Measurements from ENCODE around the gene FAM124A.
A peak's percentile ranks its signal among the peaks of the same experiment; 100 is the strongest.
"Not testable (repeated sequence)": the region's sequence is repeated elsewhere in the genome, so short reads cannot be mapped to it uniquely, and the experiment has no call there.

The FAM124A gene

DNA sequence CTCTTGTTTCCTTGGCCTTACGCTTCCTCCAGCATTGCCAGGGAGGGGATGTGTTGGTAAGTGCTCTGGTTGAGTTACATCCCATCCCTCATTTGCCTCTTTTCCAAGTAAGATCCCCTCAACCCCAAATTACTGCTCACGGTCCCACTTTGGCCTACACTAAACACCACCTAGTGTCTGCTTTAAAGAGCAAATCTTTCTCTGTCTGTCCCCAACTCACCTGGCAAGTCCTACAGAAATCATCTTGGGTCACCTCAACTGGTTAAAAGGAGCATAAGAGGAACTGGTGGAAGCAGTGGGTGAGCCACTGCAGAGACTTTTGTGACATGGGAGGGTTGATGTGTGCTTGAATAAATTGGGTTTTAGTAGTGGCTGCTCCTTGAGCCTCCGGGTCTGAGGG is 62.1 kb downstream of the FAM124A start:
- no peaks in the 10 kb centered on the region for H3K79me2 ChIP-seq
- H2AFZ ChIP-seq: no peak overlapping the region
- no peak for TF ChIP-seq CTCF (IDR thresholded peaks at IDR 0.05)
- H3K27me3 ChIP-seq (ENCODE audit: control insufficient read depth, insufficient read depth, low read length): no peaks in the 10 kb centered on the region
- H3K4me1 ChIP-seq: no peaks in the 10 kb centered on the region
- H3K9ac ChIP-seq: no peak overlapping the region
- H3K36me3 ChIP-seq (ENCODE audit: control insufficient read depth, insufficient read depth, low read length): no peaks in the 10 kb centered on the region
- H3K4me3 ChIP-seq (ENCODE audit: low read depth, low read length): no peak overlapping the region
- H3K4me2 ChIP-seq (ENCODE audit: low read length): no peak overlapping the region
- H3K27ac ChIP-seq: no peak overlapping the region
- no peaks in the 10 kb centered on the region for H3K9me3 ChIP-seq (ENCODE audit: control insufficient read depth, low read length)

DNA sequence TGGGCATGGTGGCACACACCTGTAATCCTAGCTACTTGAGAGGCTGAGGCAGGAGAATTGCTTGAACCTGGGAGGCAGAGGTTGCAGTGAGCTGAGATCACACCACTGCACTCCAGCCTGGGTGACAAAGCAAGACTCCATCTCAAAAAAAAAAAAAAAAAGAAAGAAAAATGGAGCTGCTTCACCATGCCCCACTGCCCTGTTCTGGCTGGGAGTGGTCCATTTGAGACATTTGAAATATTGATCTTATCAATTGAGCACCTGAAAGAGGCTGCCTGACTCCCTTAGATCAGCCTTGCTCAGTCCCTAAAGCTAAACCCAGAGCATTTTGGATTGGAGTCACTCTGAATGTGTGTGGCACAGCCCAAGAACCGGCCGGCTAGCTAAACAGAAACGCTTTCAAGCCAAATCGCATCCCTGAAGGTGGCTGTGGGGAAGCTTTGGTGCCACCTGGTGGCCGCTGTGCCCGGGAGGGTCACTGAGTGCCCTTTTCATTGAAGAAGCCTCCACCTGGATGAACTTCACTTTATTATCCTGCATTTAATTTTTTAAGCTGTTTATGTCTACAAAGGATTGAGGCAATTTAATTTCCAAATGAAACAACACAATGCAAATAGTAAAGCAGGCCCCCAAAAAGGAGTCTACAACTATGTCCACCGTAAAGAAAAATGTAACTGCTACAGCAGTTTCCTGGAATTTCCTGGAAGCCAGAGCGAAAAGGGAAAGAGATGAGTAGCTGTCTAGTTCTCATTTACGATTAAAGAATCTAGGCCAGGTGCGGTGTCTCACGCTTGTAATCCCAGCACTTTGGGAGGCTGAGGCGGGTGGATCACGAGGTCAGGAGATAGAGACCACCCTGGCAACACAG is 64.2 kb downstream of the FAM124A start:
- no peak overlapping the region for H3K9ac ChIP-seq
- TF ChIP-seq CTCF (IDR thresholded peaks at IDR 0.05): peak; percentile 78
- no peaks in the 10 kb centered on the region for H3K9me3 ChIP-seq (ENCODE audit: control insufficient read depth, low read length)
- peak overlapping the region; percentile 62 for H2AFZ ChIP-seq
- no peak overlapping the region for H3K4me2 ChIP-seq (ENCODE audit: low read length)
- H3K27ac ChIP-seq: no peak overlapping the region
- no peaks in the 10 kb centered on the region for H3K27me3 ChIP-seq (ENCODE audit: control insufficient read depth, insufficient read depth, low read length)
- no peaks in the 10 kb centered on the region for H3K79me2 ChIP-seq
- no peaks in the 10 kb centered on the region for H3K36me3 ChIP-seq (ENCODE audit: control insufficient read depth, insufficient read depth, low read length)
- no peaks in the 10 kb centered on the region for H3K4me1 ChIP-seq
- no peak overlapping the region for H3K4me3 ChIP-seq (ENCODE audit: low read depth, low read length)

- Histone ChIP-seq H3K9me3 (ENCODE audit: control insufficient read depth, low read length) (no peaks in the 10 kb centered on the region), H3K4me3 (ENCODE audit: low read depth, low read length) (no peak overlapping the region), H3K27me3 (ENCODE audit: control insufficient read depth, insufficient read depth, low read length) (no peaks in the 10 kb centered on the region), H3K79me2 (no peaks in the 10 kb centered on the region), H3K4me1 (no peaks in the 10 kb centered on the region), H3K9ac (no peak overlapping the region), H3K36me3 (ENCODE audit: control insufficient read depth, insufficient read depth, low read length) (no peaks in the 10 kb centered on the region), H2AFZ (no peak overlapping the region), H3K4me2 (ENCODE audit: low read length) (no peak overlapping the region), H3K27ac (no peak overlapping the region)
- no peak for TF ChIP-seq CTCF (IDR thresholded peaks at IDR 0.05)
Observed at GRCh38 chr13:51287758-51288157, 65.6 kb downstream of the FAM124A start.

- H3K79me2 ChIP-seq; H3K27ac ChIP-seq; H3K4me2 ChIP-seq (ENCODE audit: low read length); H3K9me3 ChIP-seq (ENCODE audit: control insufficient read depth, low read length); H3K27me3 ChIP-seq (ENCODE audit: control insufficient read depth, insufficient read depth, low read length); H3K4me3 ChIP-seq (ENCODE audit: low read depth, low read length); H3K9ac ChIP-seq; H2AFZ ChIP-seq; H3K4me1 ChIP-seq; H3K36me3 ChIP-seq (ENCODE audit: control insufficient read depth, insufficient read depth, low read length): not testable (repeated sequence)
Observed at GRCh38 chr13:51288254-51288653, 66.1 kb downstream of the FAM124A start.

- H3K36me3 ChIP-seq (ENCODE audit: control insufficient read depth, insufficient read depth, low read length): no peaks in the 10 kb centered on the region
- no peak for TF ChIP-seq CTCF (IDR thresholded peaks at IDR 0.05)
- H3K4me1 ChIP-seq: no peaks in the 10 kb centered on the region
- H3K27ac ChIP-seq: no peak overlapping the region
- no peak overlapping the region for H3K4me2 ChIP-seq (ENCODE audit: low read length)
- H3K4me3 ChIP-seq (ENCODE audit: low read depth, low read length): no peak overlapping the region
- H3K9me3 ChIP-seq (ENCODE audit: control insufficient read depth, low read length): no peaks in the 10 kb centered on the region
- H2AFZ ChIP-seq: no peak overlapping the region
- H3K27me3 ChIP-seq (ENCODE audit: control insufficient read depth, insufficient read depth, low read length): no peaks in the 10 kb centered on the region
- H3K79me2 ChIP-seq: no peaks in the 10 kb centered on the region
- H3K9ac ChIP-seq: no peak overlapping the region
Observed at GRCh38 chr13:51291341-51291740, 69.1 kb downstream of the FAM124A start.
